H1 (cell line): ENCODE data around the gene INSM1. TPM values are rescaled to one million over a fixed set of nuclear protein-coding genes. Genes with fewer than 3 reads are reported as not detected.

ENCODE experiments used
- CTCF ChIA-PET: fragments of 300-600 bp; sonication (Branson Sonifier 250); formaldehyde crosslinking; loops from one replicate; lab custom pipeline; 2021; ENCODE audit not compliant: partially characterized antibody; lab: Charles Lee
- POLR2A ChIA-PET: fragments of 300-600 bp; sonication (Branson Sonifier 250); formaldehyde crosslinking; loops from one replicate; lab custom pipeline; 2021; ENCODE audit warnings: inconsistent platforms; ENCODE audit not compliant: partially characterized antibody; lab: Charles Lee
- DNase-seq, 2 experiments: peaks; one replicate each; pipeline versions ENCODE4 v3.0.0 to v3.0.0-alpha.2; 2010 to 2022; ENCODE audit warnings: low spot score in 2 of 2, low read depth in 1 of 2, mixed read lengths in 1 of 2
- FAIRE-seq: peaks from 2 replicates; lab custom pipeline; 2011; peaks lifted over from hg19 to GRCh38; lab: Jason Lieb, UNC
- H2AFZ ChIP-seq: 2 replicates; pipeline ENCODE4 v1.8.1; 2012; ENCODE audit warnings: low read length, inconsistent platforms
- H2AK5ac ChIP-seq: 2 replicates; pipeline ENCODE4 v1.6.1; 2013; ENCODE audit warnings: low read depth, low read length
- H2BK120ac ChIP-seq: replicated peaks from 2 replicates; pipeline ENCODE3; 2013; ENCODE audit warnings: low read depth, low read length, inconsistent platforms
- H2BK12ac ChIP-seq: 2 replicates; pipeline ENCODE4 v1.6.1; 2013; ENCODE audit warnings: low read depth, low read length
- H2BK15ac ChIP-seq: 2 replicates; pipeline ENCODE4 v1.6.1; 2013; ENCODE audit warnings: low read length
- H2BK20ac ChIP-seq: 2 replicates; pipeline ENCODE4 v1.6.1; 2013; ENCODE audit warnings: low read length
- H2BK5ac ChIP-seq: 2 replicates; pipeline ENCODE4 v1.6.1; 2013; ENCODE audit warnings: low read depth, low read length
- H3K14ac ChIP-seq: 2 replicates; pipeline ENCODE4 v1.6.1; 2013; ENCODE audit warnings: inconsistent platforms; ENCODE audit not compliant: insufficient read length
- H3K18ac ChIP-seq: 2 replicates; pipeline ENCODE4 v1.6.1; 2013; ENCODE audit warnings: low read length; ENCODE audit errors: extremely low read depth
- H3K23ac ChIP-seq: 2 replicates; pipeline ENCODE4 v1.6.1; 2013; ENCODE audit warnings: inconsistent platforms; ENCODE audit not compliant: insufficient read length
- H3K23me2 ChIP-seq: 2 replicates; pipeline ENCODE4 v1.6.1; 2013; ENCODE audit warnings: low read depth, low read length
- H3K27ac ChIP-seq: 2 replicates; pipeline ENCODE4 v1.6.1; 2011; ENCODE audit warnings: low read depth, low read length, inconsistent platforms
- H3K27me3 ChIP-seq, 4 experiments: replicated peaks in 1 of 4; 1 replicate in 1 of 4; 2 replicates in 3 of 4; pipeline versions ENCODE4 v1.6.1 to v1.8.1; 2011 to 2013; ENCODE audit warnings: low read length in 3 of 4, mild to moderate bottlenecking in 3 of 4, inconsistent platforms in 2 of 4, mixed read lengths in 2 of 4, moderate library complexity in 1 of 4; ENCODE audit not compliant: control insufficient read depth in 3 of 4, insufficient read depth in 3 of 4; ENCODE audit errors: extremely low read depth in 1 of 4
- H3K36me3 ChIP-seq, 4 experiments: 2 replicates each; pipeline versions ENCODE4 v1.6.1 to v1.8.1; 2011 to 2013; ENCODE audit warnings: mild to moderate bottlenecking in 4 of 4, low read length in 3 of 4, moderate library complexity in 2 of 4, control low read depth in 1 of 4, inconsistent platforms in 1 of 4; ENCODE audit not compliant: insufficient read depth in 4 of 4, control insufficient read depth in 2 of 4
- H3K4ac ChIP-seq: replicated peaks from 2 replicates; pipeline ENCODE3; 2013; ENCODE audit warnings: low read length, low read depth, mixed read lengths, inconsistent platforms; ENCODE audit not compliant: insufficient read length
- H3K4me1 ChIP-seq, 4 experiments: replicated peaks in 1 of 4; 1 replicate in 1 of 4; 2 replicates in 3 of 4; pipeline versions ENCODE4 v1.6.1 to v1.8.1; 2011 to 2013; ENCODE audit warnings: low read length in 3 of 4, inconsistent platforms in 2 of 4, mixed read lengths in 1 of 4; ENCODE audit not compliant: insufficient read depth in 4 of 4, control insufficient read depth in 3 of 4
- H3K4me2 ChIP-seq, 2 experiments: 2 replicates each; pipeline versions ENCODE4 v1.6.1 to v1.8.1; 2011 to 2013; ENCODE audit warnings: low read depth in 2 of 2, low read length in 2 of 2, control low read depth in 1 of 2, inconsistent platforms in 1 of 2, mild to moderate bottlenecking in 1 of 2; ENCODE audit not compliant: insufficient read depth in 1 of 2
- H3K4me3 ChIP-seq, 4 experiments: fragments of 200-600, 300-600 bp in 1 of 4; sonication (generic), shearing (Covaris generic), sonication (Bioruptor Twin) in 1 of 4; 2 replicates each; pipeline versions ENCODE4 v1.5.1 to v1.8.1; 2011 to 2016; ENCODE audit warnings: low read length in 4 of 4, low read depth in 3 of 4, control low read depth in 2 of 4, inconsistent platforms in 2 of 4, mild to moderate bottlenecking in 2 of 4, mixed read lengths in 1 of 4, moderate library complexity in 1 of 4; ENCODE audit not compliant: insufficient read depth in 2 of 4; ENCODE audit errors: extremely low read depth in 1 of 4
- H3K56ac ChIP-seq: replicated peaks from 2 replicates; pipeline ENCODE3; 2013; ENCODE audit warnings: low read depth, mild to moderate bottlenecking, mixed read lengths, low read length, inconsistent platforms; ENCODE audit not compliant: insufficient read length
- H3K79me1 ChIP-seq: 2 replicates; pipeline ENCODE4 v1.6.1; 2013; ENCODE audit warnings: low read depth, low read length, control low read depth
- H3K79me2 ChIP-seq, 2 experiments: 2 replicates each; pipeline versions ENCODE4 v1.6.1 to v1.8.1; 2012 to 2013; ENCODE audit warnings: low read length in 2 of 2, mild to moderate bottlenecking in 2 of 2, inconsistent platforms in 1 of 2; ENCODE audit not compliant: insufficient read depth in 2 of 2, control insufficient read depth in 1 of 2
- H3K9ac ChIP-seq, 4 experiments: replicated peaks in 1 of 4; 1 replicate in 1 of 4; 2 replicates in 3 of 4; pipeline versions ENCODE4 v1.6.1 to v1.8.1; 2011 to 2013; ENCODE audit warnings: low read depth in 3 of 4, low read length in 3 of 4, control low read depth in 2 of 4, mild to moderate bottlenecking in 2 of 4, moderate library complexity in 2 of 4, inconsistent platforms in 1 of 4; ENCODE audit errors: extremely low read depth in 1 of 4
- H3K9me3 ChIP-seq, 2 experiments: 2 replicates each; pipeline versions ENCODE4 v1.6.1 to v1.8.1; 2012 to 2013; ENCODE audit warnings: mild to moderate bottlenecking in 2 of 2, moderate library complexity in 2 of 2, control low read depth in 1 of 2, inconsistent platforms in 1 of 2, low read depth in 1 of 2, low read length in 1 of 2, mixed read lengths in 1 of 2; ENCODE audit not compliant: insufficient read depth in 2 of 2
- H4K20me1 ChIP-seq, 2 experiments: replicated peaks in 1 of 2; 2 replicates each; pipeline versions ENCODE3 to v1.8.1; 2011 to 2013; ENCODE audit warnings: inconsistent platforms in 2 of 2, low read length in 2 of 2, mild to moderate bottlenecking in 1 of 2; ENCODE audit not compliant: insufficient read depth in 2 of 2, control insufficient read depth in 1 of 2
- H4K5ac ChIP-seq: 2 replicates; pipeline ENCODE4 v1.6.1; 2013; ENCODE audit warnings: low read length, low read depth, mixed read lengths, inconsistent platforms; ENCODE audit not compliant: insufficient read length
- H4K8ac ChIP-seq: 2 replicates; pipeline ENCODE4 v1.8.0; 2013; ENCODE audit warnings: mild to moderate bottlenecking, moderate library complexity, low read length, inconsistent platforms; ENCODE audit not compliant: insufficient read depth; ENCODE audit errors: extremely low read depth
- H4K91ac ChIP-seq: replicated peaks from 2 replicates; pipeline ENCODE3; 2013; ENCODE audit warnings: low read length, mixed read lengths, inconsistent platforms; ENCODE audit not compliant: insufficient read length
- BCL11A ChIP-seq, 2 experiments: IDR thresholded peaks; one replicate each; pipeline ENCODE4 v1.6.1; 2011; ENCODE audit warnings: low read depth in 2 of 2, low read length in 2 of 2, mild to moderate bottlenecking in 2 of 2
- CBX8 ChIP-seq: fragments of 300-800, 300-1000 bp; sonication (generic); IDR thresholded peaks from 2 replicates; pipeline ENCODE4 v1.7.1; 2016; ENCODE audit warnings: low read depth, low read length, borderline replicate concordance
- CREB1 ChIP-seq: IDR thresholded peaks from 2 replicates; pipeline ENCODE4 v1.6.1; 2012; ENCODE audit warnings: inconsistent platforms
- JUN ChIP-seq: IDR thresholded peaks from 2 replicates; pipeline ENCODE4 v1.6.1; 2011; ENCODE audit warnings: low read depth, mild to moderate bottlenecking, improper control_type of control experiment, low read length
- KDM1A ChIP-seq: fragments of 200-600, 300-600 bp; sonication (generic); IDR thresholded peaks from 2 replicates; pipeline ENCODE4 v1.7.1; 2016; ENCODE audit warnings: mild to moderate bottlenecking, low read length, borderline replicate concordance
- RFX5 ChIP-seq: IDR thresholded peaks from 2 replicates; pipeline ENCODE4 v1.6.1; 2011; ENCODE audit warnings: low read depth, low read length, improper control_type of control experiment, borderline replicate concordance
- RXRA ChIP-seq: IDR thresholded peaks from 2 replicates; pipeline ENCODE4 v1.6.1; 2011; ENCODE audit warnings: low read depth, mild to moderate bottlenecking, low read length, moderate library complexity; ENCODE audit not compliant: insufficient read depth
- TAF1 ChIP-seq: IDR thresholded peaks from 2 replicates; pipeline ENCODE4 v1.6.1; 2011; ENCODE audit warnings: mild to moderate bottlenecking, low read depth, low read length
- TBP ChIP-seq: IDR thresholded peaks from 2 replicates; pipeline ENCODE4 v1.6.1; 2011; ENCODE audit warnings: low read depth, low read length, improper control_type of control experiment
- TEAD4 ChIP-seq: IDR thresholded peaks from 2 replicates; pipeline ENCODE4 v1.6.1; 2012; ENCODE audit warnings: low read depth, low read length, inconsistent platforms, mixed read lengths
- WGBS, 2 experiments: shearing (Covaris generic) in 1 of 2; methylation state at CpG; one replicate each; pipeline versions ENCODE4 v1.1.6 to v1.1.7; 2013 to 2015; ENCODE audit warnings: low lambda C conversion rate in 2 of 2, mixed read lengths in 2 of 2, inconsistent platforms in 1 of 2, low coverage in 1 of 2, missing lambda C conversion rate in 1 of 2; ENCODE audit not compliant: insufficient replicate concordance in 2 of 2, insufficient coverage in 1 of 2, insufficient read length in 1 of 2; ENCODE audit errors: extremely low coverage in 1 of 2, missing lambda C conversion rate in 1 of 2; 5-methylcytosine and 5-hydroxymethylcytosine counted together
- polyA plus RNA-seq, 7 experiments: library from polyadenylated mRNA; depleted of rRNA in 3 of 7; stranded (reverse) in 5 of 7; unstranded in 2 of 7; fragments of >200 nt in 5 of 7; fragments of 200-250 nt in 2 of 7; gene quantifications; 1 replicate in 5 of 7; 2 replicates in 1 of 7; 4 replicates in 1 of 7; pipeline versions ENCODE4 v1.2.1 to v1.2.3, GENCODE V29; 2011 to 2013; ENCODE audit warnings: missing spikeins in 2 of 7, mixed read lengths in 2 of 7
- total RNA-seq: library from RNA; stranded (reverse); fragmentation: NEBNext Ultra II Directional; extraction: Animal tissue kit (Norgen Biotek cat#: 25700); gene quantifications from 2 replicates; pipeline ENCODE4 v1.2.1, GENCODE V29; 2021
- TF ChIP-seq, protein P1 (sequence below): IDR thresholded peaks from 2 replicates; pipeline ENCODE4 v1.6.1; 2012; ENCODE audit warnings: inconsistent platforms
- TF ChIP-seq, protein P2 (sequence below): IDR thresholded peaks from 2 replicates; pipeline ENCODE4 v1.6.1; 2012; ENCODE audit warnings: low read length, inconsistent platforms

Gene INSM1
- total and polyA plus RNA-seq, 2 of the 8 experiments (the other 6 are each of a cell fraction or from before 2014, with no cell fraction given) = 0.86 to 2.5 TPM

DNA sequence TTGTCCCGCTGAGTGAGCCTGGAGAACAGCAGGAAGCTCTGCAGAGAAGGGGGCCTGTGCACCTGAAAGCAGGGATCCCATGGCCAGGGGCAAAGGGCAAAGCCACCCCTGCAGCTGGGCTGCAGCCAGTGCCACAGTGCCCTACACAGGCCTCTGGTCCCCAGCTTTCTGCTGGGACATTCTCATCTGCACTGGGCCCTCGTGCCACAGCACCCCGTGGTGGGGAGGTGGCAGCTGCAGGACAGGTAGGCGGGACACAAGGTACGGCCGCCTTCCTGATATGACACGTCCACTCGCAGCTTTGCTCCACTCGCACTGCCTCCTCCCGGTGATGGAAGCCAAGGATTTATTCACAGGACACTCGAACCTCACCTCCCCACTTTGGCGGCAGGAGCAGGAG, 27.2 kb downstream of the INSM1 start:
- H4K5ac ChIP-seq = no peak overlapping the region
- H3K14ac ChIP-seq = no peak overlapping the region
- no peak overlapping the region for H3K4me2 ChIP-seq
- DNase-seq (no peak), FAIRE-seq (no peak)
- peaks cover 0 to 2% of the 10 kb centered on the region in 2 experiments for H4K20me1 ChIP-seq
- ChIA-PET POLR2A (interaction anchor here (1.5 kb wide), 2 partner anchors 16 to 23 kb away, joined by 3 read pairs; no protein-coding TSS in a partner anchor), CTCF (interaction anchor here (0.6 to 1.2 kb wide), 2 partner anchors 10 to 79 kb away, joined by 3 read pairs; no protein-coding TSS in a partner anchor)
- no peak overlapping the region for H3K56ac ChIP-seq
- no peak overlapping the region for H2BK20ac ChIP-seq
- H3K4me3 ChIP-seq = no peak overlapping the region
- peak overlapping the region; percentile 24; the same call in 1 of the 2 replicates for H2BK15ac ChIP-seq
- no peaks in the 10 kb centered on the region for H3K79me1 ChIP-seq
- H3K9ac ChIP-seq = no peak overlapping the region
- no peaks in the 10 kb centered on the region for H3K79me2 ChIP-seq
- H3K23ac ChIP-seq = no peak overlapping the region
- H4K91ac ChIP-seq = peak overlapping the region; percentile 83
- no peak overlapping the region for H3K27ac ChIP-seq
- peak overlapping the region; percentile 69; the same call in 1 of the 2 replicates for H4K8ac ChIP-seq
- no peaks in the 10 kb centered on the region for H3K36me3 ChIP-seq
- H2BK12ac ChIP-seq = peak overlapping the region; percentile 72; the same call in 1 of the 2 replicates
- no peak overlapping the region for H3K4ac ChIP-seq
- H2BK5ac ChIP-seq = 0 out of 2 replicates have a peak overlapping the region, but pooled peaks have one; percentile 32
- no peaks in the 10 kb centered on the region; the same call in 1 of the 2 replicates for H3K23me2 ChIP-seq
- H2AK5ac ChIP-seq = 0 out of 2 replicates have a peak overlapping the region, but pooled peaks have one; percentile 5
- peaks cover 0 to 16% (median 12%) of the 10 kb centered on the region in 4 experiments; a peak in 6 of 7 replicates for H3K4me1 ChIP-seq
- no peak overlapping the region for H2BK120ac ChIP-seq
- H3K18ac ChIP-seq = no peak overlapping the region
- H3K9me3 ChIP-seq = no peaks in the 10 kb centered on the region
- no peak overlapping the region for H2AFZ ChIP-seq
- H3K27me3 ChIP-seq = no peaks in the 10 kb centered on the region
- 92% methylated on average over 11 of the region's 12 CpGs; no CpG with 5 or more reads in 1 of the 2 experiments for WGBS, 2 experiments
- TF ChIP-seq CBX8 = no peak
- no peak for TF ChIP-seq JUN
- no peak for TF ChIP-seq TBP
- TF ChIP-seq RXRA = no peak
- TF ChIP-seq, protein P1, sequence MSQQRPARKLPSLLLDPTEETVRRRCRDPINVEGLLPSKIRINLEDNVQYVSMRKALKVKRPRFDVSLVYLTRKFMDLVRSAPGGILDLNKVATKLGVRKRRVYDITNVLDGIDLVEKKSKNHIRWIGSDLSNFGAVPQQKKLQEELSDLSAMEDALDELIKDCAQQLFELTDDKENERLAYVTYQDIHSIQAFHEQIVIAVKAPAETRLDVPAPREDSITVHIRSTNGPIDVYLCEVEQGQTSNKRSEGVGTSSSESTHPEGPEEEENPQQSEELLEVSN = no peak
- TF ChIP-seq RFX5 = no peak
- no peak for TF ChIP-seq CREB1
- TF ChIP-seq TEAD4 = no peak
- TF ChIP-seq, protein P2, sequence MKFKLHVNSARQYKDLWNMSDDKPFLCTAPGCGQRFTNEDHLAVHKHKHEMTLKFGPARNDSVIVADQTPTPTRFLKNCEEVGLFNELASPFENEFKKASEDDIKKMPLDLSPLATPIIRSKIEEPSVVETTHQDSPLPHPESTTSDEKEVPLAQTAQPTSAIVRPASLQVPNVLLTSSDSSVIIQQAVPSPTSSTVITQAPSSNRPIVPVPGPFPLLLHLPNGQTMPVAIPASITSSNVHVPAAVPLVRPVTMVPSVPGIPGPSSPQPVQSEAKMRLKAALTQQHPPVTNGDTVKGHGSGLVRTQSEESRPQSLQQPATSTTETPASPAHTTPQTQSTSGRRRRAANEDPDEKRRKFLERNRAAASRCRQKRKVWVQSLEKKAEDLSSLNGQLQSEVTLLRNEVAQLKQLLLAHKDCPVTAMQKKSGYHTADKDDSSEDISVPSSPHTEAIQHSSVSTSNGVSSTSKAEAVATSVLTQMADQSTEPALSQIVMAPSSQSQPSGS = no peak
- no peak for TF ChIP-seq TAF1
- TF ChIP-seq KDM1A = no peak
- TF ChIP-seq BCL11A (IDR thresholded peaks at IDR 0.05; ENCODE audit: low read depth in 2 of 2, low read length in 2 of 2) = no peak
